ENCODE results near the gene ADD3.

The ADD3 gene

DNA sequence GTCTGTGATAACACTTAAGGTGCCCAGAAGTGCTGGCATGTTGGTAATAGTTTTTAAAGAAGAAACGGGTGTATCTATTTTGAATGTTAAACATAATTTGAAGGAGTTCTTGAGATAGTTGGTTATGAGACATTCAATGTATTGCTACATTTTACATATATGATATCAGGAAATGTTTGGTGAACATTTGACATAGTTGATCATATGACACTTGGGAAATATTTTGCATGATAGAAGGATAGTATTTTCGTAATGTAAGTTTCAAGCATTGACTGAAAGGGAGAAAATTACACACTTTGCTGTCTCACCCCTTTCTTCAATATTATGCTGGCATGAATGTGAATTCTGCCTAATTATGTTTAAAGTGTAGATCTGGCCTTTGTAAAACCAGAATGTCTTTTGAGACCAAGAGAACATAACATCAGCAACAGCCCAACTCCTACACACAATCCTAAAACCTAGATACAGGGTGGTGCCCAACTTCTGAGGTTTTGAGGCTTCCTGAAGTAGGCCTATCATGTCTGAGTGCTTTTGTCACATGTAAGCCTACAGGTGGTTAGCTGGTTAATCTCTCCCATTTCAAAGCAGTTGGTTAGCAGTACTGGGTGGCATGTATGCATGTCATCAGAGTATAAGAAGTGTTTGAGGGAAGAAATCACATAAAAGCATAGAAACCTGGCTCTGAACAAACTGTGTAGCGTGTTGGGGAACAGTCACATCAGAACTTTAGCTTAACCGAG, 2.1 kb downstream of the ADD3 start:
- Histone ChIP-seq H3K4me3 (ENCODE audit: low read depth, low read length) (peak overlapping the region; percentile 87; the same call in 1 of the 2 replicates), H3K4me1 (ENCODE audit: control insufficient read depth, insufficient read depth, low read length) (peaks cover 54% of the 10 kb centered on the region), H3K9me3 (ENCODE audit: control insufficient read depth, insufficient read depth, low read depth, low read length) (no peaks in the 10 kb centered on the region), H3K36me3 (ENCODE audit: control insufficient read depth in 2 of 2, insufficient read depth in 1 of 2, low read length in 2 of 2) (no peaks in the 10 kb centered on the region; a peak in 1 of 3 replicates), H3K27ac (ENCODE audit: extremely low read depth, low read depth, low read length) (no peak overlapping the region)
- TF ChIP-seq SCRT1 (tag by site-specific recombination; IDR thresholded peaks at IDR 0.05; ENCODE audit: borderline replicate concordance), result peak; percentile 70; the same call in 1 of the 2 replicates
- TF ChIP-seq, protein P1, sequence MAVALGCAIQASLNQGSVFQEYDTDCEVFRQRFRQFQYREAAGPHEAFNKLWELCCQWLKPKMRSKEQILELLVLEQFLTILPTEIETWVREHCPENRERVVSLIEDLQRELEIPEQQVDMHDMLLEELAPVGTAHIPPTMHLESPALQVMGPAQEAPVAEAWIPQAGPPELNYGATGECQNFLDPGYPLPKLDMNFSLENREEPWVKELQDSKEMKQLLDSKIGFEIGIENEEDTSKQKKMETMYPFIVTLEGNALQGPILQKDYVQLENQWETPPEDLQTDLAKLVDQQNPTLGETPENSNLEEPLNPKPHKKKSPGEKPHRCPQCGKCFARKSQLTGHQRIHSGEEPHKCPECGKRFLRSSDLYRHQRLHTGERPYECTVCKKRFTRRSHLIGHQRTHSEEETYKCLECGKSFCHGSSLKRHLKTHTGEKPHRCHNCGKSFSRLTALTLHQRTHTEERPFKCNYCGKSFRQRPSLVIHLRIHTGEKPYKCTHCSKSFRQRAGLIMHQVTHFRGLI (tag by site-specific recombination; IDR thresholded peaks at IDR 0.05), result peak; percentile 70; the same call in 1 of the 2 replicates
- TF ChIP-seq ZNF488 (tag by site-specific recombination; IDR thresholded peaks at IDR 0.05), result no peak
- no peak for TF ChIP-seq YY2 (tag by site-specific recombination; IDR thresholded peaks at IDR 0.05)
- peak; percentile 46; the same call in 1 of the 2 replicates for TF ChIP-seq ZNF600 (tag by site-specific recombination; IDR thresholded peaks at IDR 0.05)
- peak; percentile 92 for TF ChIP-seq SCRT2 (tag by site-specific recombination; IDR thresholded peaks at IDR 0.05)
- no peak for TF ChIP-seq ZNF16 (tag by site-specific recombination; IDR thresholded peaks at IDR 0.05; ENCODE audit: low read depth)
- ChIA-PET POLR2A (interaction anchor here (0.6 kb wide), 1 partner anchor 53 kb away, joined by 3 read pairs; no protein-coding TSS in a partner anchor), CTCF (interaction anchor here (0.6 to 1.4 kb wide), 4 partner anchors 32 to 256 kb away, joined by 3 to 5 read pairs (median 4); no protein-coding TSS in a partner anchor)

DNA sequence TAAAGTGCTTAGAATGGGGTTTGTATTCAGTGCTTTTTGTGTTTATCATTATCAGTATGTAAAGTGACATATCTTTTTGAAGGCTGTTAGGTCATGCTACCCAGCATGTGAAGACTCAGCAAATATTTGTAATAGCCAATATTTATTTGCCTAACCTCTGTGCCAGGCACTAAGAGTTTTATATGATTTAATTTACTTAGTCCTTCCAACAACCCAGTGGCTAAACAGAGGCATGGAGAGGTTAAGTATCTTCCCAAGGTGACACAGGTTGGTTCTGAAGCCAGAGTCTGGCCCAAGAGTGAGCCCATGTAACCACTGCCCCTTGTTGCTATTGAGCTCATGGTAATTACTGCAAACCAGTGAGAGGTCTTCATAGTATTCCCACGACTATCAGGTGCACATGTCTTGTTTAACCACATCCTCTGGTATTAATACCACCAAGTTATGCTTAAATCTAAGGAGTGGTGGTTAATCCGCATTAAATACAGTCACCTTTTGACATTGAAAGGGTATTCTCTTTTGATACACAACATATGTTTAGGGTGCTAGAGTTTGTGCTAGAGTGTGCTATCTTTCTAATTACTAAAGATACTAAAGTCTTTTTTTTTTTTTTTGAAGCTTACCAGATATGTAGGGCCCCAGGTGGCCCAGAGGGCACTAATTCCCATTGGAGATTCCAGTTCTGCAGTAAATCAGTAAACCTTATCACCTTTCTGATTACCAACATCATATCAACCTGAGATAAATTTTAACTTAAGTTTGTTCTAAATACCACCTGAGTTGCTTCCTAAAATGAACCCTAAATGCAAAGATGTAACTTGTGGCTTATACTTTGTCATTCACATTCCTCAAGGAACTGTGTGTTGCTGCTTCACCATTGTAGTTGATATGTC, 2.9 kb downstream of the ADD3 start:
- TF ChIP-seq, protein P2, sequence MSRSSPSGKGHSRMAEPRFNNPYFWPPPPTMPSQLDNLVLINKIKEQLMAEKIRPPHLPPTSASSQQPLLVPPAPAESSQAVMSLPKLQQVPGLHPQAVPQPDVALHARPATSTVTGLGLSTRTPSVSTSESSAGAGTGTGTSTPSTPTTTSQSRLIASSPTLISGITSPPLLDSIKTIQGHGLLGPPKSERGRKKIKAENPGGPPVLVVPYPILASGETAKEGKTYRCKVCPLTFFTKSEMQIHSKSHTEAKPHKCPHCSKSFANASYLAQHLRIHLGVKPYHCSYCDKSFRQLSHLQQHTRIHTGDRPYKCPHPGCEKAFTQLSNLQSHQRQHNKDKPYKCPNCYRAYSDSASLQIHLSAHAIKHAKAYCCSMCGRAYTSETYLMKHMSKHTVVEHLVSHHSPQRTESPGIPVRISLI (tag by site-specific recombination; IDR thresholded peaks at IDR 0.05), result peak; percentile 31; the same call in 1 of the 2 replicates
- TF ChIP-seq PRDM4 (tag by site-specific recombination; IDR thresholded peaks at IDR 0.05), result no peak
- Histone ChIP-seq H3K9me3 (ENCODE audit: control insufficient read depth, insufficient read depth, low read depth, low read length) (no peaks in the 10 kb centered on the region), H3K4me1 (ENCODE audit: control insufficient read depth, insufficient read depth, low read length) (peaks cover 51% of the 10 kb centered on the region), H3K27ac (ENCODE audit: extremely low read depth, low read depth, low read length) (no peak overlapping the region), H3K4me3 (ENCODE audit: low read depth, low read length) (no peak overlapping the region), H3K36me3 (ENCODE audit: control insufficient read depth in 2 of 2, insufficient read depth in 1 of 2, low read length in 2 of 2) (no peaks in the 10 kb centered on the region; a peak in 1 of 3 replicates)
- CTCF ChIA-PET, result interaction anchor here (0.6 to 1.4 kb wide), 7 partner anchors 33 to 133 kb away, joined by 3 to 5 read pairs (median 3); no protein-coding TSS in a partner anchor
- POLR2A ChIA-PET, result interaction anchor here (0.6 kb wide), 2 partner anchors 36 to 52 kb away, joined by 3 to 4 read pairs; no protein-coding TSS in a partner anchor

DNA sequence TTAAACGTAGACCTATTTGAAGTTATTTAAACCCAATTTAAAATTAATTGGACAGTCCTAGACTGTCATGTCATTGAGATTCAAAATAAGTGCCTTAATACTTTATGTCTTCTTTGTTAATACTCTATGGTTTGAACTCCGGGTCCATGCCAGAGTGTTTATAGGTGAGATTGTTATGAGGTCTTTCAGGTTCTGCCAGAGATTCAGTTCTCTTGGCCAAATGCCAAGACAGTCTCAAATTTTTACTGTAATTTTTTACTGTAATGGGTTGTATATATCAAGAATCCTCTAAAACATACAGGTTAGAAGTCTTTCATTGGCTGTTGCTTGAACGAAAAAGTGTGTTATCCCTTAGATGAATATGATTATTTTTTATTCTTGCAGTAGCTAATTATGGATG, 3.9 kb downstream of the ADD3 start:
- H3K27ac ChIP-seq (ENCODE audit: extremely low read depth, low read depth, low read length), result no peak overlapping the region
- no peaks in the 10 kb centered on the region for H3K9me3 ChIP-seq (ENCODE audit: control insufficient read depth, insufficient read depth, low read depth, low read length)
- CTCF ChIA-PET, result interaction anchor here (0.6 to 1.2 kb wide), 2 partner anchors 76 to 134 kb away, joined by 3 to 4 read pairs; no protein-coding TSS in a partner anchor
- H3K4me3 ChIP-seq (ENCODE audit: low read depth, low read length), result no peak overlapping the region
- POLR2A ChIA-PET, result no interaction called here
- H3K4me1 ChIP-seq (ENCODE audit: control insufficient read depth, insufficient read depth, low read length), result peaks cover 49% of the 10 kb centered on the region
- H3K36me3 ChIP-seq (ENCODE audit: control insufficient read depth in 2 of 2, insufficient read depth in 1 of 2, low read length in 2 of 2), result no peaks in the 10 kb centered on the region; a peak in 1 of 3 replicates
- TF ChIP-seq ZNF830 (tag by site-specific recombination; IDR thresholded peaks at IDR 0.05; ENCODE audit: low read depth), result peak; percentile 72; the same call in 1 of the 2 replicates
- TF ChIP-seq ZIC2 (tag by site-specific recombination; IDR thresholded peaks at IDR 0.05), result no peak
- TF ChIP-seq PRDM6 (tag by site-specific recombination; IDR thresholded peaks at IDR 0.05), result 0 out of 2 replicates have a peak, but pooled peaks have one; percentile 43
- TF ChIP-seq REST (tag by site-specific recombination; IDR thresholded peaks at IDR 0.05), result no peak

Data from HEK293 (cell line).